GM12801 (cell line): ENCODE results near the gene ADK.

ENCODE experiments used
- CTCF ChIP-seq: IDR thresholded peaks from one replicate; pipeline ENCODE4 v1.5.1; 2011; ENCODE audit warnings: control low read depth; ENCODE audit not compliant: insufficient read length; ENCODE audit errors: extremely low read depth

The ADK gene

DNA sequence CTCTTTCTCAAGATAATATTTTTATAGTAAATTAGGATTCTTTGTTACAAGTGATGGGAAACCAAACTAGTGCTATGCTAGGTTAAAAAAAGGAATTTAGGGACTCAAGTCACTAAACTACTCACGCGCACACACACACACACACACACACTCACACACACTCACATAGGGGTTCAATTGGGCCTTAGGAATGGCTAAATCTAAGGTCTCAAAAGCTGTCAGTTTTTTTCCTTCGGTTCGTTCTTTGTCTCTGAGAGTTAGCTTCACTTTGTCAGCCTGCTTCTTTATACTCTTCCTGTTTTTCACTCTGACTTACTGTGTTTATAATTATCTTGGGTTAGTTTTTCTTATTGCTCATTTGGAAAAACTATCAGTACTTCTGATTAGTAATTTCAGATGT lies 138.9 kb downstream of the ADK start:
- TF ChIP-seq CTCF = no peak

- TF ChIP-seq CTCF = no peak
Observed at GRCh38 chr10:74290708-74291107, 139.7 kb downstream of the ADK start.

- TF ChIP-seq CTCF = no peak
Observed at GRCh38 chr10:74292871-74293427, 141.9 kb downstream of the ADK start.

GRCh38 chr10:74293686-74294371 lies 142.8 kb downstream of the ADK start:
- no peak for TF ChIP-seq CTCF

GRCh38 chr10:74297389-74298080 lies 146.5 kb downstream of the ADK start:
- no peak for TF ChIP-seq CTCF

GRCh38 chr10:74300666-74301065 lies 149.6 kb downstream of the ADK start:
- TF ChIP-seq CTCF = no peak

GRCh38 chr10:74305730-74306129 lies 154.7 kb downstream of the ADK start:
- no peak for TF ChIP-seq CTCF
